Smooth muscle cell (in vitro differentiated cells): ENCODE data around the gene FAM184B. TPM values are rescaled to one million over a fixed set of nuclear protein-coding genes. Genes with fewer than 3 reads are reported as not detected.

ENCODE experiments used
- DNase-seq: peaks from one replicate; lab custom pipeline; 2025; ENCODE audit not compliant: unreplicated experiment; lab: John Stamatoyannopoulos, UW
- H2AFZ ChIP-seq: fragments of 200-600 bp; sonication (generic); 2 replicates; pipeline ENCODE4 v1.6.0; 2016; ENCODE audit warnings: antibody characterized with exemption, low read depth, mild to moderate bottlenecking
- H3F3A ChIP-seq: fragments of 200-600 bp; sonication (generic); 2 replicates; pipeline ENCODE4 v1.6.0; 2017; ENCODE audit warnings: antibody characterized with exemption, low read depth
- H3K27ac ChIP-seq: fragments of 200-600 bp; sonication (generic); 2 replicates; pipeline ENCODE4 v1.5.1; 2016; ENCODE audit warnings: low read depth, mild to moderate bottlenecking
- H3K27me3 ChIP-seq: fragments of 200-600 bp; sonication (generic); 2 replicates; pipeline ENCODE4 v1.6.1; 2016; ENCODE audit warnings: low read depth, mild to moderate bottlenecking
- H3K36me3 ChIP-seq: fragments of 200-600 bp; sonication (generic); 2 replicates; pipeline ENCODE4 v1.5.1; 2016; ENCODE audit warnings: low read depth
- H3K4me1 ChIP-seq: fragments of 200-600 bp; sonication (generic); 2 replicates; pipeline ENCODE4 v1.5.1; 2016; ENCODE audit warnings: low read depth
- H3K4me2 ChIP-seq: fragments of 200-600 bp; sonication (generic); 2 replicates; pipeline ENCODE4 v1.6.0; 2016; ENCODE audit warnings: mild to moderate bottlenecking
- H3K4me3 ChIP-seq: fragments of 200-600 bp; sonication (generic); 2 replicates; pipeline ENCODE4 v1.5.1; 2016; ENCODE audit warnings: mild to moderate bottlenecking
- H3K79me2 ChIP-seq: fragments of 200-600 bp; sonication (generic); 2 replicates; pipeline ENCODE4 v1.6.0; 2016; ENCODE audit warnings: low read depth, mild to moderate bottlenecking
- H3K9ac ChIP-seq: fragments of 200-600 bp; sonication (generic); 2 replicates; pipeline ENCODE4 v1.6.0; 2016; ENCODE audit warnings: low read depth
- H3K9me3 ChIP-seq: fragments of 200-600 bp; sonication (generic); replicated peaks from 2 replicates; pipeline ENCODE4 v1.5.1; 2016; ENCODE audit warnings: low read depth
- H4K20me1 ChIP-seq: fragments of 200-600 bp; sonication (generic); 2 replicates; pipeline ENCODE4 v1.6.0; 2016; ENCODE audit warnings: low read depth
- WGBS: methylation state at CpG from one replicate; pipeline ENCODE4 v1.1.7; 2016; ENCODE audit warnings: low lambda C conversion rate; 5-methylcytosine and 5-hydroxymethylcytosine counted together
- polyA plus RNA-seq: library from polyadenylated mRNA; unstranded; fragments of >200 nt; fragmentation: Nextera tagmentation; extraction: Ambion mirVana; gene quantifications from 2 replicates; pipeline ENCODE4 v1.2.1, GENCODE V29; 2016
- total RNA-seq: library from RNA; depleted of rRNA; stranded (reverse); fragments of >200 nt; gene quantifications from 2 replicates; pipeline ENCODE4 v1.2.3, GENCODE V29; 2014
- TF ChIP-seq, protein P1 (sequence below): fragments of 200-600 bp; sonication (generic); IDR thresholded peaks from 2 replicates; pipeline ENCODE4 v1.5.1; 2017; ENCODE audit warnings: borderline replicate concordance, mild to moderate bottlenecking, antibody characterized with exemption; ENCODE audit not compliant: insufficient read depth, poor library complexity, severe bottlenecking

Gene FAM184B
- total and polyA plus RNA-seq, 2 experiments from 2014 or later: not detected

DNA sequence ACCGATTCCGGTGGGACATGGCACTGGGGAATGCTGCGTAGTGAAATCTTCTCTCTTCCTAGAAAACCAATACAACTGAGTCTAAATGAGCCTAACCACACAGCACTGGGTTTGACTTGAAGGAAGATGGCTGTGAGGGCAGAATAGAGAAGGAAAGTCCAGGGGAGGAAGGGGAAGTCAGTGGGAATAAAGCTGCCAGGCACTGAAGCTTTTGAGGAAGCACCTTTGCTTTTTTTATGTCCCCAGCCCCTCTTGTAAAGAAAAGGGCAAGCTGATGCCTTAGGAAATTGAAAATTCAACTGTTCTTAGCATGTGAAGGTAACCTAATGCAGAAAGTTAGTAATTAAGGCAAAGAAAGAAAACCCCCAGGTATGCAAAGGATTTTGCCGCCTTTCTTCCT, 146.4 kb downstream of the FAM184B start:
- Histone ChIP-seq H2AFZ (no peak overlapping the region), H3K4me1 (no peaks in the 10 kb centered on the region), H3K27ac (no peak overlapping the region), H3K9ac (no peak overlapping the region), H3K9me3 (no peaks in the 10 kb centered on the region), H4K20me1 (peaks cover 24% of the 10 kb centered on the region), H3F3A (no peaks in the 10 kb centered on the region), H3K4me2 (no peak overlapping the region), H3K4me3 (no peak overlapping the region), H3K79me2 (no peaks in the 10 kb centered on the region), H3K27me3 (no peaks in the 10 kb centered on the region), H3K36me3 (peaks cover 6% of the 10 kb centered on the region)
- no peak for DNase-seq
- TF ChIP-seq, protein P1, sequence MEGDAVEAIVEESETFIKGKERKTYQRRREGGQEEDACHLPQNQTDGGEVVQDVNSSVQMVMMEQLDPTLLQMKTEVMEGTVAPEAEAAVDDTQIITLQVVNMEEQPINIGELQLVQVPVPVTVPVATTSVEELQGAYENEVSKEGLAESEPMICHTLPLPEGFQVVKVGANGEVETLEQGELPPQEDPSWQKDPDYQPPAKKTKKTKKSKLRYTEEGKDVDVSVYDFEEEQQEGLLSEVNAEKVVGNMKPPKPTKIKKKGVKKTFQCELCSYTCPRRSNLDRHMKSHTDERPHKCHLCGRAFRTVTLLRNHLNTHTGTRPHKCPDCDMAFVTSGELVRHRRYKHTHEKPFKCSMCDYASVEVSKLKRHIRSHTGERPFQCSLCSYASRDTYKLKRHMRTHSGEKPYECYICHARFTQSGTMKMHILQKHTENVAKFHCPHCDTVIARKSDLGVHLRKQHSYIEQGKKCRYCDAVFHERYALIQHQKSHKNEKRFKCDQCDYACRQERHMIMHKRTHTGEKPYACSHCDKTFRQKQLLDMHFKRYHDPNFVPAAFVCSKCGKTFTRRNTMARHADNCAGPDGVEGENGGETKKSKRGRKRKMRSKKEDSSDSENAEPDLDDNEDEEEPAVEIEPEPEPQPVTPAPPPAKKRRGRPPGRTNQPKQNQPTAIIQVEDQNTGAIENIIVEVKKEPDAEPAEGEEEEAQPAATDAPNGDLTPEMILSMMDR: no peak
- WGBS: 96% methylated on average over 4 of the region's 4 CpGs

DNA sequence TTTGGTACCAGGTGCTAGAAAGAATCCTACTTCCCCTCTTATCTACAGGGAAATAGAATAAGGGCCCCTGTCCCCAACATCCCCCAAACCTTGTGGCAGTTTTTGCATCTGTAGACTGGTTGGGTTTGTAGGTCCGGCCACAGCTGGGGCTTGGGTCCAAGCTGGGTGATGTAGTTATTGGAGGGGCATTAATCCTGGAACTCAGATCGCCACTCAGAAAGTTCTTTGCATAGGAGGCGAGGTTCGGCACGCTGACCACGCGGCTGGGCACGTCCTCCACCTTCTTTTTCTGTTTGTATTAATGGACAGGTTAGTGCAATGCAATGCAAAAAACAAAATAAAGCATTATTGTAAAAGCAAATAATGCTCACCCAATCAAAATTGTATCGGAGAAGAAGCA, 147.8 kb downstream of the FAM184B start:
- Histone ChIP-seq H3F3A (no peaks in the 10 kb centered on the region), H3K9ac (no peak overlapping the region), H3K4me3 (no peak overlapping the region), H3K4me2 (no peak overlapping the region), H3K27me3 (no peaks in the 10 kb centered on the region), H4K20me1 (peaks cover 37% of the 10 kb centered on the region), H2AFZ (no peak overlapping the region), H3K27ac (no peak overlapping the region), H3K36me3 (peaks cover 6% of the 10 kb centered on the region), H3K9me3 (no peaks in the 10 kb centered on the region), H3K79me2 (no peaks in the 10 kb centered on the region), H3K4me1 (no peaks in the 10 kb centered on the region)
- no peak for DNase-seq
- 97% methylated on average over 9 of the region's 9 CpGs for WGBS
- TF ChIP-seq, protein P1: no peak

DNA sequence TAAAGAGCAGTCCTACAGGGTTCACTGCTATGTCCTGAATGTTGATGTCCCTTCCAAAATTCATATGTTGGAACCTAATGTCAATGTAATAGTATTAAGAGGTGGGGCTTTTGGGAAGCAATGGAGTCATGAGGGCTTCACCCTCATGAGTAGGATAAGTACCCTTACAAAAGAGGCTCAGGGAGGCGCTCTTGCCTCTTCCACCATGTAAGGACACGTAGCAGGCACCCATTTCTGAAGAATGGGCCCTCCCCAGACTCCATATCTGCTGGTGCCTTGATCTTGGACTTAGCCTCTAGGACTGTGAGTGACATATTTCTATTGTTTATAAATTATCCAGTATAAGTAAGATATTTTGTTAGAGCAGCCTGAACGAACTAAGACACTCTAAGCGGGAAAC, 151.2 kb downstream of the FAM184B start:
- no peak overlapping the region for H3K27ac ChIP-seq
- TF ChIP-seq, protein P1: no peak
- H3K79me2 ChIP-seq: no peaks in the 10 kb centered on the region
- H3K36me3 ChIP-seq: peaks cover 16% of the 10 kb centered on the region
- H3F3A ChIP-seq: no peaks in the 10 kb centered on the region
- H3K4me2 ChIP-seq: no peak overlapping the region
- no peak overlapping the region for H3K9ac ChIP-seq
- no peak overlapping the region for H2AFZ ChIP-seq
- H3K4me1 ChIP-seq: no peaks in the 10 kb centered on the region
- no peak for DNase-seq
- no peak overlapping the region for H3K4me3 ChIP-seq
- 98% methylated on average over 4 of the region's 4 CpGs for WGBS
- peaks cover 41% of the 10 kb centered on the region for H4K20me1 ChIP-seq
- H3K27me3 ChIP-seq: no peaks in the 10 kb centered on the region
- H3K9me3 ChIP-seq: no peaks in the 10 kb centered on the region

DNA sequence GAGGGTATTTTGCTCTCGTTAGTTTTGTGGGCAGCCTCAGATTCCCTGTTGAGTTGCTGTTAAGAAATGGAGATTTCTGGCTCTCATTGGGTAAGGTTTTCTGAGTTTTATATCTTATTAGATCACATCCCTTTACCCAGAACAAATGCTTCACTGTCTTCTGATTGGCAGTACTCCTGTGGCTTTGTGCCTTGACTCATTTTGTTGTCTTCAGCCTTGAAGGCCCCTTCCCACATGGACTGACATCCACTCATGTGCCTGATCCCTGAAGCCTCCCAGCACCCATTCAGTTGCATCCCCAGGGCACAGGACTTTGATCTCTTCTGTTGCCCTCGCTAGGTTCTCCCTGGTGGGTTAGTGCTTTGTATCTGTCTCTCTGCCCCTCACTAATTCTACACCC, 156.6 kb downstream of the FAM184B start:
- no peak overlapping the region for H3K27ac ChIP-seq
- 97% methylated on average over 2 of the region's 2 CpGs for WGBS

More for the DNA sequence above, 156.6 kb downstream of the FAM184B start:
- Histone ChIP-seq H3K27me3 (no peaks in the 10 kb centered on the region), H4K20me1 (peaks cover 60% of the 10 kb centered on the region), H2AFZ (no peak overlapping the region), H3K4me2 (no peak overlapping the region), H3F3A (no peaks in the 10 kb centered on the region), H3K9me3 (no peaks in the 10 kb centered on the region), H3K79me2 (peaks cover 18% of the 10 kb centered on the region), H3K36me3 (peaks cover 40% of the 10 kb centered on the region), H3K4me3 (no peak overlapping the region), H3K9ac (no peak overlapping the region), H3K4me1 (no peaks in the 10 kb centered on the region)
- DNase-seq: no peak
- TF ChIP-seq, protein P1: no peak
